HepG2 (cell line): ENCODE measurements around the gene MCRIP2. TPM values are rescaled to one million over a fixed set of nuclear protein-coding genes. Genes with fewer than 3 reads are reported as not detected.

Experiments used
- ATAC-seq: fragments of 200-7000 bp; cut with Tn5 transposase; 3 replicates; pipeline ENCODE4 v1.9.1; 2020; ENCODE audit warnings: mild to moderate bottlenecking, moderate library complexity
- BruUV-seq: library from RNA; stranded (reverse); fragments of 400-500 nt; replicated peaks from 2 replicates; lab custom pipeline; 2021; lab: Mats Ljungman, UMichigan
- CTCF ChIA-PET: fragments of 300-600 bp; formaldehyde crosslinking; extraction: SDS; loops from one replicate; lab custom pipeline; 2021; ENCODE audit warnings: low total read pairs, inconsistent platforms, low intra/inter-chr PET ratio; lab: Yijun Ruan, JAX
- POLR2A ChIA-PET: fragments of 350-600 bp; sonication (Branson Sonifier 250); formaldehyde crosslinking; loops from one replicate; lab custom pipeline; 2020; ENCODE audit warnings: antibody characterized with exemption, inconsistent platforms; lab: Yijun Ruan, JAX
- DNase-seq: peaks from one replicate; pipeline ENCODE4 v3.0.0-alpha.2; 2015; ENCODE audit warnings: low spot score
- FAIRE-seq: peaks from 3 replicates; lab custom pipeline; 2011; peaks lifted over from hg19 to GRCh38; lab: Jason Lieb, UNC
- H2AFZ ChIP-seq: one replicate; pipeline ENCODE4 v1.6.1; 2011; ENCODE audit warnings: low read length, inconsistent platforms
- H3K27ac ChIP-seq: fragments of 300-600 bp; 3 replicates; pipeline ENCODE4 v1.8.0; 2011; ENCODE audit warnings: mixed run types, mild to moderate bottlenecking, mixed read lengths, low read length, inconsistent platforms; ENCODE audit not compliant: insufficient read depth; ENCODE audit errors: extremely low read length
- H3K27me3 ChIP-seq, 2 experiments: fragments of 200-600 bp in 1 of 2; 2 replicates in 1 of 2; 3 replicates in 1 of 2; pipeline versions ENCODE4 v1.6.0 to v1.8.0; 2011; ENCODE audit warnings: low read length in 2 of 2, mild to moderate bottlenecking in 2 of 2, moderate library complexity in 2 of 2, inconsistent platforms in 1 of 2; ENCODE audit not compliant: insufficient read depth in 2 of 2, control insufficient read depth in 1 of 2
- H3K36me3 ChIP-seq, 2 experiments: fragments of 200-600 bp in 1 of 2; replicated peaks in 1 of 2; 2 replicates in 1 of 2; 3 replicates in 1 of 2; pipeline versions ENCODE4 v1.5.1 to v1.8.0; 2011; ENCODE audit warnings: low read length in 2 of 2, inconsistent platforms in 1 of 2; ENCODE audit not compliant: insufficient read depth in 2 of 2, control insufficient read depth in 1 of 2
- H3K4me1 ChIP-seq: 2 replicates; pipeline ENCODE4 v1.5.1; 2012; ENCODE audit warnings: low read length, inconsistent platforms; ENCODE audit not compliant: insufficient read depth
- H3K4me2 ChIP-seq: 2 replicates; pipeline ENCODE4 v1.6.0; 2011; ENCODE audit warnings: low read depth, low read length, inconsistent platforms
- H3K4me3 ChIP-seq, 3 experiments: fragments of 200-600 bp in 1 of 3; sonication (generic), shearing (Covaris generic) in 1 of 3; replicated peaks in 1 of 3; 2 replicates each; pipeline ENCODE4 v1.5.1; 2011 to 2016; ENCODE audit warnings: low read length in 3 of 3, inconsistent platforms in 2 of 3, low read depth in 2 of 3, mild to moderate bottlenecking in 2 of 3, control low read depth in 1 of 3, mixed read lengths in 1 of 3; ENCODE audit not compliant: insufficient read depth in 1 of 3
- H3K79me2 ChIP-seq: one replicate; pipeline ENCODE4 v1.6.1; 2011; ENCODE audit warnings: low read length, inconsistent platforms; ENCODE audit not compliant: insufficient read depth
- H3K9ac ChIP-seq: 2 replicates; pipeline ENCODE4 v1.6.0; 2011; ENCODE audit warnings: mild to moderate bottlenecking, low read depth, low read length, inconsistent platforms; ENCODE audit not compliant: insufficient read depth
- H3K9me3 ChIP-seq: 2 replicates; pipeline ENCODE4 v1.5.1; 2012; ENCODE audit warnings: mild to moderate bottlenecking, low read length
- H4K20me1 ChIP-seq: 2 replicates; pipeline ENCODE4 v1.6.0; 2011; ENCODE audit warnings: inconsistent platforms, mild to moderate bottlenecking, low read length, moderate library complexity; ENCODE audit not compliant: insufficient read depth
- JARID2 ChIP-seq: sonication (generic); formaldehyde crosslinking; IDR thresholded peaks from 2 replicates; pipeline ENCODE4 v1.8.1; 2023; ENCODE audit warnings: missing genetic modification reagents, inconsistent platforms; ENCODE audit not compliant: insufficient replicate concordance
- MEF2D ChIP-seq: sonication (generic); formaldehyde crosslinking; IDR thresholded peaks from 2 replicates; pipeline ENCODE4 v1.5.1; 2020; ENCODE audit warnings: mild to moderate bottlenecking, missing genetic modification reagents
- ZNF33B ChIP-seq: sonication (generic); formaldehyde crosslinking; IDR thresholded peaks from 2 replicates; pipeline ENCODE4 v1.5.1; 2020; ENCODE audit warnings: mild to moderate bottlenecking, missing genetic modification reagents
- ZNF350 ChIP-seq: sonication (generic); formaldehyde crosslinking; IDR thresholded peaks from 2 replicates; pipeline ENCODE4 v1.4.0; 2020; ENCODE audit warnings: mild to moderate bottlenecking, low read depth, missing genetic modification reagents, borderline replicate concordance
- ZNF44 ChIP-seq: sonication (generic); formaldehyde crosslinking; IDR thresholded peaks from 2 replicates; pipeline ENCODE4 v1.5.1; 2020; ENCODE audit warnings: mild to moderate bottlenecking, missing genetic modification reagents
- ZNF547 ChIP-seq: sonication (generic); formaldehyde crosslinking; IDR thresholded peaks from 2 replicates; pipeline ENCODE4 v1.5.1; 2020; ENCODE audit warnings: mild to moderate bottlenecking, missing genetic modification reagents
- ZNF589 ChIP-seq: sonication (generic); formaldehyde crosslinking; conservative IDR thresholded peaks from 2 replicates; pipeline ENCODE4 v1.8.0; 2022; ENCODE audit warnings: mild to moderate bottlenecking, moderate library complexity, missing genetic modification reagents
- ZNF607 ChIP-seq: sonication (generic); formaldehyde crosslinking; IDR thresholded peaks from 2 replicates; pipeline ENCODE4 v1.5.1; 2020; ENCODE audit warnings: missing genetic modification reagents, mild to moderate bottlenecking, borderline replicate concordance
- ZNF772 ChIP-seq: sonication (generic); formaldehyde crosslinking; IDR thresholded peaks from 2 replicates; pipeline ENCODE4 v1.5.0; 2020; ENCODE audit warnings: mild to moderate bottlenecking, missing genetic modification reagents
- ZNF839 ChIP-seq: sonication (generic); formaldehyde crosslinking; IDR thresholded peaks from 2 replicates; pipeline ENCODE4 v1.4.0; 2020; ENCODE audit warnings: missing genetic modification reagents, mild to moderate bottlenecking, borderline replicate concordance
- WGBS: methylation state at CpG from one replicate; pipeline ENCODE4 v1.1.6; 2017; ENCODE audit warnings: low lambda C conversion rate; 5-methylcytosine and 5-hydroxymethylcytosine counted together
- in situ Hi-C: cut with HindIII; loops from 2 replicates; pipeline ENCODE4 v1.10.0; 2017; ENCODE audit warnings: low pct_unique_long_range_greater_than_20kb; ENCODE audit not compliant: extremely low pct_ligation_motif_present
- intact Hi-C: fragments of 100-400 bp; cut with micrococcal nuclease; formaldehyde crosslinking; loops from one replicate; pipeline ENCODE4 v1.10.0; 2022; ENCODE audit not compliant: unreplicated experiment
- polyA plus RNA-seq, 8 experiments: library from polyadenylated mRNA; depleted of rRNA in 3 of 8; stranded (reverse) in 7 of 8; unstranded in 1 of 8; fragments of >200 nt; fragmentation: Illumina TruSeq in 4 of 8; extraction: Trizol in 4 of 8; gene quantifications; 2 replicates each; pipeline versions ENCODE4 v1.2.1 to v1.2.3, GENCODE V29; 2011 to 2016; ENCODE audit warnings: low read depth in 4 of 8, missing spikeins in 1 of 8, mixed read lengths in 1 of 8; ENCODE audit not compliant: insufficient read depth in 1 of 8
- total RNA-seq, 5 experiments: library from RNA; depleted of rRNA; stranded (reverse); fragments of >200 nt; fragmentation: Illumina TruSeq; extraction: Trizol; gene quantifications; 2 replicates each; pipeline ENCODE4 v1.2.3, GENCODE V29; 2016; ENCODE audit warnings: low read depth in 1 of 5
- TF ChIP-seq, protein P1 (sequence below): sonication (generic); formaldehyde crosslinking; IDR thresholded peaks from 2 replicates; pipeline ENCODE4 v1.8.0; 2022; ENCODE audit warnings: missing genetic modification reagents, mild to moderate bottlenecking, moderate library complexity, borderline replicate concordance
- TF ChIP-seq, protein P2 (sequence below): sonication (generic); formaldehyde crosslinking; IDR thresholded peaks from 2 replicates; pipeline ENCODE4 v1.4.0; 2020; ENCODE audit warnings: mild to moderate bottlenecking, missing genetic modification reagents, borderline replicate concordance
- TF ChIP-seq, protein P3 (sequence below): sonication (generic); formaldehyde crosslinking; conservative IDR thresholded peaks from 2 replicates; pipeline ENCODE4 v1.4.0; 2020; ENCODE audit warnings: mild to moderate bottlenecking, missing genetic modification reagents, moderate library complexity

The MCRIP2 gene
- total and polyA plus RNA-seq, 2 of the 13 experiments (the other 11 are each of a cell fraction or from before 2014, with no cell fraction given), result 39.6 to 76.7 TPM

DNA sequence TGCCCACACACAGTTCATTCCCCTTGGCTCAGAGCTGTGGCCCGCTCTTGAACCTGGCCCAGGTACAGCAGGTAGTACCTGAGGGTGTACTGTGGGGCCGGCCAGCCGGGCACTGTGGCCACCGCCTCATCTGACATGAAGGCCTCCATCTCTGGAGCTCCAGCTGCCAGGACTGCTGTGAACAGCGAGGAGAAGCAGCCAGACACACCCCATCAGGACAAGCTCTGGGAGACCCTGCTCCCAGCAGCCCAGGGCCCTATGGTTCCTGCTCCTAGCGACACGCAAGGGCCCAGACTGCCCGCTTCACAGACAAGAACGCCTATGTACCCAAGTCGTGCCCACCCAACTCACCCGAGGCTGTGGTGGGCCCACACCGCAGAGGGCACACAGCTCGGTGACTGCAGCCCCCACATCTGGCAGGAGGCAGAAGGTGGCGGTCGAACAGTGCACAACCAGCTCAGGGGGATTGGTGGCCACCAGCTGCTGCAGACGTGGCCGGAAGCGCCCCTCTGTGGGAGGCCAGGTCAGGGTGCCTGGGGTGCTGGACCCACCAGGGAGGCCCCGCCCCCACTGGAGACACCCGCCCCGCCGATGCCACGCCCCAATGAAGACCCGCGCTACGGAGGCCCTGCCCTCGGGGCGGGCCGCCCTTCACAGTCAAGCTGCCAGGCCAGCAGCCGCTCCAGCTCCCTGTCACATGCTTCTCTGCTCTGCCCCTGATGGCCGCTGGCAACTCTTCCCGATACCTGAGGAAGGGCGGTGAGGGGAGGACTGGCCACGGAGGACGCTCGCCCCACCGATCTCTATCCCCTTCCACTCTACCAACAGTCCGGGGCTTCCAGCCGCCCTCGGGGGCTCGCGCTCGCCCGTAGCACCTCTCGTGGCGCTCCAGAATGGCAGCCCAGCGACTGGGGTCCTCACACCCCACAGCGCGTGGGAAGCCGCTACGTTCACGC is 37.5 kb downstream of the MCRIP2 start:
- peaks cover 8 to 14% of the 10 kb centered on the region in 2 experiments; a peak in 4 of 5 replicates for H3K36me3 ChIP-seq
- peak; percentile 60 for ATAC-seq
- ChIA-PET POLR2A (interaction anchor here (0.5 to 4.4 kb wide), 12 partner anchors 10 to 624 kb away, joined by 3 to 34 read pairs (median 5); partner anchors contain the start of genes ANTKMT, METTL26, RHOT2 and WDR24), CTCF (no interaction called here)
- 0 out of 2 replicates have a peak, but pooled peaks cover 3% of the 10 kb centered on the region for H4K20me1 ChIP-seq
- TSS peak; percentile 67 for BruUV-seq
- H3K27me3 ChIP-seq, result no peaks in the 10 kb centered on the region; a peak in 1 of 5 replicates
- H3K4me1 ChIP-seq, result peaks cover 47% of the 10 kb centered on the region
- no peak for FAIRE-seq
- no peaks in the 10 kb centered on the region for H3K9me3 ChIP-seq
- H3K9ac ChIP-seq, result peak overlapping the region; percentile 75
- H3K4me3 ChIP-seq, result peak overlapping the region; percentile 55 to 85 (median 61); a peak in 5 of 6 replicates
- H2AFZ ChIP-seq, result no peak overlapping the region
- peaks cover 16% of the 10 kb centered on the region for H3K79me2 ChIP-seq
- 0% methylated on average over 1 of the region's 52 CpGs for WGBS
- intact Hi-C loops (no loop called here), in situ Hi-C loops (no loop called here)
- peak overlapping the region; percentile 99 for H3K4me2 ChIP-seq
- peak overlapping the region; percentile 80 for H3K27ac ChIP-seq
- peak; percentile 74 for DNase-seq
- TF ChIP-seq MEF2D (CRISPR knock-in tag), result no peak
- peak; percentile 87; the same call in 1 of the 2 replicates for TF ChIP-seq ZNF589
- no peak for TF ChIP-seq ZNF44 (CRISPR knock-in tag)
- TF ChIP-seq, protein P1, sequence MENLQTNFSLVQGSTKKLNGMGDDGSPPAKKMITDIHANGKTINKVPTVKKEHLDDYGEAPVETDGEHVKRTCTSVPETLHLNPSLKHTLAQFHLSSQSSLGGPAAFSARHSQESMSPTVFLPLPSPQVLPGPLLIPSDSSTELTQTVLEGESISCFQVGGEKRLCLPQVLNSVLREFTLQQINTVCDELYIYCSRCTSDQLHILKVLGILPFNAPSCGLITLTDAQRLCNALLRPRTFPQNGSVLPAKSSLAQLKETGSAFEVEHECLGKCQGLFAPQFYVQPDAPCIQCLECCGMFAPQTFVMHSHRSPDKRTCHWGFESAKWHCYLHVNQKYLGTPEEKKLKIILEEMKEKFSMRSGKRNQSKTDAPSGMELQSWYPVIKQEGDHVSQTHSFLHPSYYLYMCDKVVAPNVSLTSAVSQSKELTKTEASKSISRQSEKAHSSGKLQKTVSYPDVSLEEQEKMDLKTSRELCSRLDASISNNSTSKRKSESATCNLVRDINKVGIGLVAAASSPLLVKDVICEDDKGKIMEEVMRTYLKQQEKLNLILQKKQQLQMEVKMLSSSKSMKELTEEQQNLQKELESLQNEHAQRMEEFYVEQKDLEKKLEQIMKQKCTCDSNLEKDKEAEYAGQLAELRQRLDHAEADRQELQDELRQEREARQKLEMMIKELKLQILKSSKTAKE, result 0 out of 2 replicates have a peak, but pooled peaks have one; percentile 10
- TF ChIP-seq, protein P2, sequence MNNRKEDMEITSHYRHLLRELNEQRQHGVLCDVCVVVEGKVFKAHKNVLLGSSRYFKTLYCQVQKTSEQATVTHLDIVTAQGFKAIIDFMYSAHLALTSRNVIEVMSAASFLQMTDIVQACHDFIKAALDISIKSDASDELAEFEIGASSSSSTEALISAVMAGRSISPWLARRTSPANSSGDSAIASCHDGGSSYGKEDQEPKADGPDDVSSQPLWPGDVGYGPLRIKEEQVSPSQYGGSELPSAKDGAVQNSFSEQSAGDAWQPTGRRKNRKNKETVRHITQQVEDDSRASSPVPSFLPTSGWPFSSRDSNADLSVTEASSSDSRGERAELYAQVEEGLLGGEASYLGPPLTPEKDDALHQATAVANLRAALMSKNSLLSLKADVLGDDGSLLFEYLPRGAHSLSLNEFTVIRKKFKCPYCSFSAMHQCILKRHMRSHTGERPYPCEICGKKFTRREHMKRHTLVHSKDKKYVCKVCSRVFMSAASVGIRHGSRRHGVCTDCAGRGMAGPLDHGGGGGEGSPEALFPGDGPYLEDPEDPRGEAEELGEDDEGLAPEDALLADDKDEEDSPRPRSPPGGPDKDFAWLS (CRISPR knock-in tag), result peak; percentile 55; the same call in 1 of the 2 replicates
- TF ChIP-seq JARID2, result peak; percentile 42
- TF ChIP-seq, protein P3, sequence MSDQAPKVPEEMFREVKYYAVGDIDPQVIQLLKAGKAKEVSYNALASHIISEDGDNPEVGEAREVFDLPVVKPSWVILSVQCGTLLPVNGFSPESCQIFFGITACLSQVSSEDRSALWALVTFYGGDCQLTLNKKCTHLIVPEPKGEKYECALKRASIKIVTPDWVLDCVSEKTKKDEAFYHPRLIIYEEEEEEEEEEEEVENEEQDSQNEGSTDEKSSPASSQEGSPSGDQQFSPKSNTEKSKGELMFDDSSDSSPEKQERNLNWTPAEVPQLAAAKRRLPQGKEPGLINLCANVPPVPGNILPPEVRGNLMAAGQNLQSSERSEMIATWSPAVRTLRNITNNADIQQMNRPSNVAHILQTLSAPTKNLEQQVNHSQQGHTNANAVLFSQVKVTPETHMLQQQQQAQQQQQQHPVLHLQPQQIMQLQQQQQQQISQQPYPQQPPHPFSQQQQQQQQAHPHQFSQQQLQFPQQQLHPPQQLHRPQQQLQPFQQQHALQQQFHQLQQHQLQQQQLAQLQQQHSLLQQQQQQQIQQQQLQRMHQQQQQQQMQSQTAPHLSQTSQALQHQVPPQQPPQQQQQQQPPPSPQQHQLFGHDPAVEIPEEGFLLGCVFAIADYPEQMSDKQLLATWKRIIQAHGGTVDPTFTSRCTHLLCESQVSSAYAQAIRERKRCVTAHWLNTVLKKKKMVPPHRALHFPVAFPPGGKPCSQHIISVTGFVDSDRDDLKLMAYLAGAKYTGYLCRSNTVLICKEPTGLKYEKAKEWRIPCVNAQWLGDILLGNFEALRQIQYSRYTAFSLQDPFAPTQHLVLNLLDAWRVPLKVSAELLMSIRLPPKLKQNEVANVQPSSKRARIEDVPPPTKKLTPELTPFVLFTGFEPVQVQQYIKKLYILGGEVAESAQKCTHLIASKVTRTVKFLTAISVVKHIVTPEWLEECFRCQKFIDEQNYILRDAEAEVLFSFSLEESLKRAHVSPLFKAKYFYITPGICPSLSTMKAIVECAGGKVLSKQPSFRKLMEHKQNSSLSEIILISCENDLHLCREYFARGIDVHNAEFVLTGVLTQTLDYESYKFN (CRISPR knock-in tag), result peak; percentile 55
- peak; percentile 32; the same call in 1 of the 2 replicates for TF ChIP-seq ZNF839 (CRISPR knock-in tag)
- TF ChIP-seq ZNF547, result peak; percentile 54; the same call in 1 of the 2 replicates
- TF ChIP-seq ZNF350 (CRISPR knock-in tag), result peak; percentile 47; the same call in 1 of the 2 replicates
- TF ChIP-seq ZNF772 (CRISPR knock-in tag), result peak; percentile 84; the same call in 1 of the 2 replicates
- 0 out of 2 replicates have a peak, but pooled peaks have one; percentile 12 for TF ChIP-seq ZNF607
- TF ChIP-seq ZNF33B (CRISPR knock-in tag), result peak; percentile 45; the same call in 1 of the 2 replicates
